ENCODE measurements around the gene HP.

HP gene

GRCh38 chr16:72042157-72042660 is 12.1 kb upstream of the HP start:
- H3K4me3 ChIP-seq (ENCODE audit: low read depth, low read length) = no peak overlapping the region
- no peak for DNase-seq (ENCODE audit: low read depth, low spot score)
- TF ChIP-seq CTCF (IDR thresholded peaks at IDR 0.05; ENCODE audit: insufficient read depth, low read length, missing control alignments) = no peak
- CTCF ChIA-PET = no interaction called here
- POLR2A ChIA-PET = no interaction called here

DNA sequence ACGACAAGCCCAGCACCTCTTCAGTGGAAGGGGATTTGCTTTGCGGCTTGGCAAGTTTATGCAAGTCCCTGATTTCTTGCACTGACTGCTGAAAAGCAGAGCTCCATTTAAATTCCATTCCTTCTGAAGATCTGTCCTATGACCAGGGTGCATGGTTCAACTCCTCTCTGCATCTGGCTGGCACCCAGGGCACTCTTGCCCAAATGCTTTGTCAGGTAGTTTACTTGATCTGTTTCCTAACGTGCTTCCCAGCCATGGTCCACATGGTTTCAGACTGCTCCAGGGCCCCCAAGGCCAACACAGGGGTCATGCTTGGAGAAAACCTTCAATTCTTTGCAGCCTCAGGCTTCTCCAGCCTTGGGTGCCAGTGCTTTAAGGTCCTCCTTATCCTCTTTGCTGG is 11.2 kb upstream of the HP start:
- DNase-seq (ENCODE audit: low read depth, low spot score) = no peak
- H3K4me3 ChIP-seq (ENCODE audit: low read depth, low read length) = no peak overlapping the region
- TF ChIP-seq CTCF (IDR thresholded peaks at IDR 0.05; ENCODE audit: insufficient read depth, low read length, missing control alignments) = no peak
- ChIA-PET POLR2A (no interaction called here), CTCF (no interaction called here)

DNA sequence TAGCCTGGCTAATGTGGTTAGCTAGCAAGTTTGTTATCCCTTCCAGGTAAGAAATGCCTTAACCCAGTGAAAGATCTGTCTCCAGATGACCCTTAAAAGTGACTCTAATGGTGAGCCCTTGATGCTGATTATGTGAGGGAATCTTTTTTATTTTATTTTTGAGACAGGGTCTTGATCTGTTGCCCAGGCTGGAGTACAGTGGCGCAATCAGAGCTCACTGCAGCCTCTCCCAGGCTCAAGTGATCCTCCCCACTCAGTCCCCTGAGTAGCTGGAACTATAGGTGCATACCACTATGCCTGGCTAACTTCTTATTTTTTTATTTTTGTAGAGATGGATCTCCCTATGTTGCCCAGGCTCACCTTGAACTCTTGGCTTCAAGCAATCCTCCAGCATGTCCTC is 10.8 kb upstream of the HP start:
- no peak for TF ChIP-seq CTCF (IDR thresholded peaks at IDR 0.05; ENCODE audit: insufficient read depth, low read length, missing control alignments)
- DNase-seq (ENCODE audit: low read depth, low spot score) = no peak
- ChIA-PET POLR2A (no interaction called here), CTCF (no interaction called here)
- no peak overlapping the region for H3K4me3 ChIP-seq (ENCODE audit: low read depth, low read length)

- ChIA-PET POLR2A (no interaction called here), CTCF (no interaction called here)
- no peak overlapping the region for H3K4me3 ChIP-seq (ENCODE audit: low read depth, low read length)
- no peak for TF ChIP-seq CTCF (IDR thresholded peaks at IDR 0.05; ENCODE audit: insufficient read depth, low read length, missing control alignments)
- no peak for DNase-seq (ENCODE audit: low read depth, low spot score)
These were observed 10.0 kb upstream of the HP start for GRCh38 chr16:72044296-72044695.

DNA sequence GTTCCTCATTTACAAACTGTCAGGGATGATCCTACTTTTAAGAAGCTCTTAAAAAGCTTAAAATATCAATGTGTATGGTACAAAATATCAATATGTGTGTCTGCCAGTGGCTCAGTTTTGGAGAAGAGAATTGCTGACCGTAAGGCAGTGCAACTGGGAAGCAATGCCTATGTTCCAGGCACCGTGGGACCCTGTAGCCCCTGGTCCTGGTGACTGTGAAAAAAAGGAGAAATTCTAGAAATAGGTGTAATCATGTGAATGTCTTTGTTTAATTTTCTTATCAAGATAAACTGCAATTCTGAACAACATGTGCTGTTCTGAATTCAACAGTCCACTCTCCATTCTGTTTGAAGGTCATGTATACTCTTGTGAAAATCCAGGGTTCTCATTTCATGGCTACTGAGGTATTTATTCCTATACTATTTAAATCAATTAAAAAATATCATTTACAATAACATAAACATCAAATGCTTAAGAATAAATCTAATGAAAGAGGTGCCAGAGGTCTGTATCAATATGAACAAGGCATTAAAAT is 9.4 kb upstream of the HP start:
- no peak for DNase-seq (ENCODE audit: low read depth, low spot score)
- ChIA-PET POLR2A (no interaction called here), CTCF (no interaction called here)
- H3K4me3 ChIP-seq (ENCODE audit: low read depth, low read length) = no peak overlapping the region
- no peak for TF ChIP-seq CTCF (IDR thresholded peaks at IDR 0.05; ENCODE audit: insufficient read depth, low read length, missing control alignments)

DNA sequence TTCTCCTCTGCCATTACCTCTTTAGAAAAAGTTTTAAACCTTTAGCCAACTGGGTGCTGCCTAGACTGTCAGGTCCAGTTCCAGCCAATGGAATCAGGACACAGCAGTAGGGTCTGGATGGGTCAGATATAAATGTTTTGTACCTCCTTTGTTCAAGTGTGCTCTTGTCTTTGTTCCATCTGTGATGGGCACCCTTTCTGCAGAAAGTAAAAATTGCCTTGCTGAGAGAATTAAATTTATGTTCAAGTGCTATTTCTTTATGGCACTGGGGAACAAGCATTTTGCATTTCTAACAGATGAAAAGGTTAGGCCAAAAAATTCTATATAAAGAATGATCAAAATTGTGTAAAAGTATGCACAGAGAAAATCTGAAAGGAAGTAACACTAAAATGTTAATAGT is 5.2 kb upstream of the HP start:
- POLR2A ChIA-PET = no interaction called here
- no peak overlapping the region for H3K4me3 ChIP-seq (ENCODE audit: low read depth, low read length)
- no peak for DNase-seq (ENCODE audit: low read depth, low spot score)
- CTCF ChIA-PET = no interaction called here
- no peak for TF ChIP-seq CTCF (IDR thresholded peaks at IDR 0.05; ENCODE audit: insufficient read depth, low read length, missing control alignments)
